GM18861 (cell line): Measurements from ENCODE around the gene FAM53B.

Source experiments
- ATAC-seq: cut with Tn5 transposase; IDR thresholded peaks from one replicate; pipeline ENCODE4 v1.9.1; 2021; ENCODE audit not compliant: unreplicated experiment

FAM53B gene

GRCh38 chr10:124637091-124637700 is 107.0 kb downstream of the FAM53B start:
- no peak for ATAC-seq

- no peak for ATAC-seq
Observed at GRCh38 chr10:124636271-124636995, 107.7 kb downstream of the FAM53B start.

- ATAC-seq, result no peak
Observed at GRCh38 chr10:124632566-124632965, 111.6 kb downstream of the FAM53B start.

- ATAC-seq, result no peak
Observed at GRCh38 chr10:124632064-124632531, 112.1 kb downstream of the FAM53B start.

GRCh38 chr10:124630551-124630950 is 113.6 kb downstream of the FAM53B start:
- no peak for ATAC-seq

GRCh38 chr10:124629842-124630241 is 114.3 kb downstream of the FAM53B start:
- no peak for ATAC-seq

- no peak for ATAC-seq
Observed at GRCh38 chr10:124629415-124629814, 114.8 kb downstream of the FAM53B start.

- no peak for ATAC-seq
Observed at GRCh38 chr10:124628676-124629021, 115.5 kb downstream of the FAM53B start.

- no peak for ATAC-seq
Observed at GRCh38 chr10:124627866-124628675, 116.1 kb downstream of the FAM53B start.

GRCh38 chr10:124626759-124627380 is 117.3 kb downstream of the FAM53B start:
- peak; percentile 66 for ATAC-seq

GRCh38 chr10:124625831-124626238 is 118.3 kb downstream of the FAM53B start:
- ATAC-seq, result no peak

GRCh38 chr10:124624895-124625294 is 119.3 kb downstream of the FAM53B start:
- no peak for ATAC-seq

- ATAC-seq, result no peak
Observed at GRCh38 chr10:124624466-124624865, 119.7 kb downstream of the FAM53B start.

- ATAC-seq, result no peak
Observed at GRCh38 chr10:124624006-124624405, 120.2 kb downstream of the FAM53B start.

- ATAC-seq, result no peak
Observed at GRCh38 chr10:124622866-124623536, 121.2 kb downstream of the FAM53B start.

GRCh38 chr10:124622158-124622557 is 122.0 kb downstream of the FAM53B start:
- no peak for ATAC-seq

- no peak for ATAC-seq
Observed at GRCh38 chr10:124621637-124622036, 122.5 kb downstream of the FAM53B start.

- ATAC-seq, result no peak
Observed at GRCh38 chr10:124619802-124620490, 124.2 kb downstream of the FAM53B start.

- ATAC-seq, result no peak
Observed at GRCh38 chr10:124619195-124619594, 125.0 kb downstream of the FAM53B start.

GRCh38 chr10:124618470-124619073 is 125.6 kb downstream of the FAM53B start:
- no peak for ATAC-seq
